ENCODE measurements around the gene FBXW4. TPM values are rescaled to one million over a fixed set of nuclear protein-coding genes. Genes with fewer than 3 reads are reported as not detected.
A peak's percentile ranks its signal among the peaks of the same experiment; 100 is the strongest.

The FBXW4 gene
- total RNA-seq, 2 experiments from 2014 or later, result 37.6 to 38.2 TPM

- TF ChIP-seq, protein P1, sequence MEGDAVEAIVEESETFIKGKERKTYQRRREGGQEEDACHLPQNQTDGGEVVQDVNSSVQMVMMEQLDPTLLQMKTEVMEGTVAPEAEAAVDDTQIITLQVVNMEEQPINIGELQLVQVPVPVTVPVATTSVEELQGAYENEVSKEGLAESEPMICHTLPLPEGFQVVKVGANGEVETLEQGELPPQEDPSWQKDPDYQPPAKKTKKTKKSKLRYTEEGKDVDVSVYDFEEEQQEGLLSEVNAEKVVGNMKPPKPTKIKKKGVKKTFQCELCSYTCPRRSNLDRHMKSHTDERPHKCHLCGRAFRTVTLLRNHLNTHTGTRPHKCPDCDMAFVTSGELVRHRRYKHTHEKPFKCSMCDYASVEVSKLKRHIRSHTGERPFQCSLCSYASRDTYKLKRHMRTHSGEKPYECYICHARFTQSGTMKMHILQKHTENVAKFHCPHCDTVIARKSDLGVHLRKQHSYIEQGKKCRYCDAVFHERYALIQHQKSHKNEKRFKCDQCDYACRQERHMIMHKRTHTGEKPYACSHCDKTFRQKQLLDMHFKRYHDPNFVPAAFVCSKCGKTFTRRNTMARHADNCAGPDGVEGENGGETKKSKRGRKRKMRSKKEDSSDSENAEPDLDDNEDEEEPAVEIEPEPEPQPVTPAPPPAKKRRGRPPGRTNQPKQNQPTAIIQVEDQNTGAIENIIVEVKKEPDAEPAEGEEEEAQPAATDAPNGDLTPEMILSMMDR (IDR thresholded peaks at IDR 0.05), result no peak
- Mint-ChIP-seq H3K27me3 (no peaks in the 10 kb centered on the region), H3K4me3 (no peak overlapping the region), H3K36me3 (ENCODE audit: low read depth) (peaks cover 8% of the 10 kb centered on the region), H3K27ac (no peak overlapping the region), H3K9me3 (no peaks in the 10 kb centered on the region), H3K4me1 (ENCODE audit: low read depth) (peaks cover 9% of the 10 kb centered on the region)
- ChIA-PET POLR2A (no interaction called here), CTCF (interaction anchor here (1.2 kb wide), 1 partner anchor 29 kb away, joined by 3 read pairs; no protein-coding TSS in a partner anchor)
- DNase-seq (no peak), ATAC-seq (no peak)
- intact Hi-C loops (cut with micrococcal nuclease), result no loop called here
Measured at GRCh38 chr10:101631821-101632475, 63.0 kb downstream of the FBXW4 start.

GRCh38 chr10:101630633-101630920, 64.4 kb downstream of the FBXW4 start:
- POLR2A ChIA-PET, result no interaction called here
- DNase-seq (no peak), ATAC-seq (no peak)
- Mint-ChIP-seq H3K36me3 (ENCODE audit: low read depth) (peaks cover 5% of the 10 kb centered on the region), H3K9me3 (no peaks in the 10 kb centered on the region), H3K4me1 (ENCODE audit: low read depth) (peaks cover 7% of the 10 kb centered on the region), H3K4me3 (no peak overlapping the region), H3K27ac (no peak overlapping the region), H3K27me3 (no peaks in the 10 kb centered on the region)
- CTCF ChIA-PET, result no interaction called here
- intact Hi-C loops (cut with micrococcal nuclease), result no loop called here
- TF ChIP-seq, protein P1 (IDR thresholded peaks at IDR 0.05), result no peak

GRCh38 chr10:101629837-101630632, 64.9 kb downstream of the FBXW4 start:
- H3K9me3 Mint-ChIP-seq, result no peaks in the 10 kb centered on the region
- ATAC-seq (no peak), DNase-seq (no peak)
- ChIA-PET POLR2A (no interaction called here), CTCF (interaction anchor here (1.8 kb wide), 1 partner anchor 60 kb away, joined by 6 read pairs; no protein-coding TSS in a partner anchor)
- H3K36me3 Mint-ChIP-seq (ENCODE audit: low read depth), result peaks cover 5% of the 10 kb centered on the region
- intact Hi-C loops (cut with micrococcal nuclease), result no loop called here
- TF ChIP-seq, protein P1 (IDR thresholded peaks at IDR 0.05), result no peak
- H3K4me3 Mint-ChIP-seq, result no peak overlapping the region
- H3K27me3 Mint-ChIP-seq, result no peaks in the 10 kb centered on the region
- H3K4me1 Mint-ChIP-seq (ENCODE audit: low read depth), result peaks cover 7% of the 10 kb centered on the region
- no peak overlapping the region for H3K27ac Mint-ChIP-seq

GRCh38 chr10:101625821-101626412, 69.1 kb downstream of the FBXW4 start:
- ChIA-PET POLR2A (no interaction called here), CTCF (interaction anchor here (1.3 kb wide), 1 partner anchor 45 kb away, joined by 3 read pairs; no protein-coding TSS in a partner anchor)
- Mint-ChIP-seq H3K4me3 (no peak overlapping the region), H3K4me1 (ENCODE audit: low read depth) (peaks cover 3% of the 10 kb centered on the region), H3K9me3 (no peaks in the 10 kb centered on the region), H3K27ac (peak overlapping the region; percentile 36), H3K36me3 (ENCODE audit: low read depth) (peaks cover 7% of the 10 kb centered on the region), H3K27me3 (no peaks in the 10 kb centered on the region)
- TF ChIP-seq, protein P1 (IDR thresholded peaks at IDR 0.05), result no peak
- intact Hi-C loops (cut with micrococcal nuclease), result no loop called here
- ATAC-seq (no peak), DNase-seq (no peak)
